ENCODE results near the gene TIAM1.
A peak's percentile ranks its signal among the peaks of the same experiment; 100 is the strongest.

TIAM1 gene

GRCh38 chr21:31180256-31181081 lies 163.6 kb downstream of the TIAM1 start:
- H3K36me3 Mint-ChIP-seq, result peaks cover 27% of the 10 kb centered on the region

GRCh38 chr21:31176725-31177124 lies 167.3 kb downstream of the TIAM1 start:
- peak overlapping the region; percentile 90 for H3K27ac Mint-ChIP-seq
- H3K9me3 Mint-ChIP-seq, result no peaks in the 10 kb centered on the region
- peak overlapping the region; percentile 78 for H3K4me3 Mint-ChIP-seq
- peaks cover 81% of the 10 kb centered on the region for H3K4me1 Mint-ChIP-seq
- H3K27me3 Mint-ChIP-seq, result no peaks in the 10 kb centered on the region
- H3K36me3 Mint-ChIP-seq, result peaks cover 20% of the 10 kb centered on the region

More at GRCh38 chr21:31180256-31181081, 163.6 kb downstream of the TIAM1 start:
- Mint-ChIP-seq H3K9me3 (no peaks in the 10 kb centered on the region), H3K27me3 (no peaks in the 10 kb centered on the region), H3K4me3 (peak overlapping the region; percentile 97), H3K27ac (peak overlapping the region; percentile 99), H3K4me1 (peaks cover 76% of the 10 kb centered on the region)

GRCh38 chr21:31176080-31176551 lies 167.9 kb downstream of the TIAM1 start:
- no peaks in the 10 kb centered on the region for H3K9me3 Mint-ChIP-seq
- peaks cover 84% of the 10 kb centered on the region for H3K4me1 Mint-ChIP-seq
- H3K27ac Mint-ChIP-seq, result peak overlapping the region; percentile 90
- no peaks in the 10 kb centered on the region for H3K27me3 Mint-ChIP-seq
- H3K36me3 Mint-ChIP-seq, result peaks cover 18% of the 10 kb centered on the region
- H3K4me3 Mint-ChIP-seq, result peak overlapping the region; percentile 78

GRCh38 chr21:31173881-31174555 lies 170.0 kb downstream of the TIAM1 start:
- Mint-ChIP-seq H3K27ac (peak overlapping the region; percentile 89), H3K27me3 (no peaks in the 10 kb centered on the region), H3K4me3 (peak overlapping the region; percentile 79), H3K9me3 (no peaks in the 10 kb centered on the region), H3K4me1 (peaks cover 88% of the 10 kb centered on the region), H3K36me3 (peaks cover 17% of the 10 kb centered on the region)

DNA sequence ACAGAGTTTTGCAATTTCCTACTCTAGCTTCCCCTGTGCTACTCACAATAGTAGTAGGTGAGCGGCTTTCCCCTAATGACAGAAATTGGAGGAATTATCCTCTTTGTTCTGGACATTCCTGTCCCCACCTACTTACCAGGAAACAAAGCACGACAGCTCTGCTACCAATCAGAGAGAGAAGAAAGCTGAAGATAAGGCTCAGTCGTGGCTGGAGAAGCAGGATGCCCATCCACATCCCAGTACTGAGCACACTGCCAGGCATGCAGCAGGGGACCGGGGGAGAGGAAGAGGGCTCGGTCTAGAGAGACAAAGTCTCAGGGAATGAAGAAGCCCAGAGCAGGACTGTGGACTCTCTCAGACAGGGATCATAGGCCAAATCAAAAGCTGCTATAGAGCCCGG lies 171.7 kb downstream of the TIAM1 start:
- H3K27ac Mint-ChIP-seq, result peak overlapping the region; percentile 88
- H3K4me1 Mint-ChIP-seq, result peaks cover 93% of the 10 kb centered on the region
- no peaks in the 10 kb centered on the region for H3K27me3 Mint-ChIP-seq
- H3K36me3 Mint-ChIP-seq, result peaks cover 17% of the 10 kb centered on the region
- H3K4me3 Mint-ChIP-seq, result peak overlapping the region; percentile 74
- H3K9me3 Mint-ChIP-seq, result no peaks in the 10 kb centered on the region

DNA sequence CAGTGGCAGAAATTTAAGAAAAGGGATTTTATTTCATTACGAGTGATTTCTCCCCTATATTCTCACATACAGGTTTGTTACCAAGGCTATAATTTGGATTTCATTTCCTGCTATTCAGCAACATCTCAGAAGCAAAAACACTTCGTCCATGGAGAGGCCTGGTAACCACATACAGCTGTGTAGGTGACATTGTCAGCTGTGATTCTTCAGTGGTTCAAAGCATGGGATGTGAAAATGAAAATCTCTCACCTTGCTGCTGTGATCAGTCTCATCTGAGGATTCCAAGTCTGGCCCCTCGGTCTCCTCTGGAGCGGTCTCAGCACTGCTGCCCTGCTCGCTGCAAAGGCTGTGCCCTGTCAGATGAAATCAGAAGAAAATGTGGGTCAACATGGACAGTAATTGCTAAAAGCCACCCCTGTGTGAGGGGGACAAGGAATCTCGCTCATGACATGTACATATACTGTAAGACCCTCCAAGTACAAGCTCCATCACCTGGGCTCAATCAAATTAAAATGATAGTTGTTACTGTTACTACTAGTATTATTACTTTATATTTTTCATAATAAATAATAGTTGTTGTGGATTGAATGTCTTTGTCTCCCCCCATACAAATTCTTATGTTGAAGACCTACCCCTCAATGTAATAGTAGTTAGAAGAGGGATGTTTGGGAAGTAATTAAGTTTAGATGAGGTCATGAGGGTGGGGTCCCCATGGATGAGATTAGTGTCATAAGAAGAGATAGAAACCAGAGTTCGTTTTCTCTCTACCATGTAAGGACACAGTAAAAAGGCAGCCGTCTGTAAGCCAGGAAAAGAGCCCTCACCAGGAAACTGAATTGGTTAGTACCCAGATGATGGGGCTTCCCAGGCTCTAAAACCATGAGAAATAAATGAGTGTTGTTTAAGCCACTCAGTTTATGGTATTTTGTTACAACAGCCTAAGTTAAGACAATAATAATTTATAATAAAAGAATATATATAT lies 179.1 kb downstream of the TIAM1 start:
- H3K9me3 Mint-ChIP-seq, result no peaks in the 10 kb centered on the region
- peak overlapping the region; percentile 93 for H3K27ac Mint-ChIP-seq
- H3K4me3 Mint-ChIP-seq, result peak overlapping the region; percentile 49
- H3K36me3 Mint-ChIP-seq, result peaks cover 17% of the 10 kb centered on the region
- H3K4me1 Mint-ChIP-seq, result peaks cover 92% of the 10 kb centered on the region
- no peaks in the 10 kb centered on the region for H3K27me3 Mint-ChIP-seq

DNA sequence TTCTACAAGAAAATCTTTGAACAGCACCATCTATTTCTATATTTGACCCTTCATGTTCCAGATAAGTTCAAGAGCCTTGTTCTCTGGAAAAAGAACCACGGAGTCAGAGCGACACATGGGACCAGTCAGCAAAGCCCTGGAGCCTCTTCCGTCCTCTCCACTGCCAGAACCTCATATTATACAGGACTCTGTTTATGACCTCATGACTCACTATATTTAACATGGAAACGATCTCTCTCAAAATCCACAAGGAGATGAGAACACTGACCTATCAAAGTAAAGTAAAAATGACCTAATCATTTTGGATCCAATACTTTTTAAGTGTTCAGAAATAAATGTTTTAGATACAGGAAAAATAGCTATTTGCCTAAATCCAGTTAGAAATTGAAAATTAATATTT lies 181.2 kb downstream of the TIAM1 start:
- H3K36me3 Mint-ChIP-seq, result peaks cover 17% of the 10 kb centered on the region
- H3K4me3 Mint-ChIP-seq, result peak overlapping the region; percentile 77
- no peaks in the 10 kb centered on the region for H3K9me3 Mint-ChIP-seq
- H3K27ac Mint-ChIP-seq, result peak overlapping the region; percentile 97
- H3K27me3 Mint-ChIP-seq, result no peaks in the 10 kb centered on the region
- peaks cover 97% of the 10 kb centered on the region for H3K4me1 Mint-ChIP-seq

DNA sequence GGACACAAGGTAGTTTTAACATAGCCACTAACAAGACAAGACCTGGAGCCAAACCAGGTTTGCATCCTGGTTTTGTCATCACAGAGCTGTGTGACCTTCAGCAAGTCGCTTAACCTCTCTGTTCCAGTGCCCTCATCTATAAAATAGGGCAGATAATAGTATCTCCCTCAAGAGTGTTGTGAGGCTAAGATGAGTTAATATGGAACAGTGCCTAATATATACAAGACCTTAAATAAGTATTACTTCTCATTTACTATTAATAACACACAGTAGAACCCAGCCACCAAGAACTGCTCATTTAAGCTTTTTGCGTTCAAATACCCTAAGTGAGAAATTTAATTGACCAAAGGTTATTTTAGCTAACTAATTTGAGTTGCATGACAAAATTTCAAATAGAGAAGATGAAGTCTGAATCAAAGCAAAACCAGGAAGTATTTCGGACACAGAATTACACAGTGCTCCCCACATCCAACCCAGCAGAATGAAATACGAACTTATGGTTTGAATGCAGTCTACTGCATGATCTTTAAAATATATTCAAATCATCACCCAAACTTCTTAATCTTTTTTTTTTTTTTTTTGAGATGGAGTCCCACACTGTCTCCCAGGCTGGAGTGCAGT lies 181.9 kb downstream of the TIAM1 start:
- peak overlapping the region; percentile 97 for H3K27ac Mint-ChIP-seq
- H3K36me3 Mint-ChIP-seq, result peaks cover 16% of the 10 kb centered on the region
- H3K4me1 Mint-ChIP-seq, result peaks cover 97% of the 10 kb centered on the region
- peak overlapping the region; percentile 77 for H3K4me3 Mint-ChIP-seq
- no peaks in the 10 kb centered on the region for H3K9me3 Mint-ChIP-seq
- no peaks in the 10 kb centered on the region for H3K27me3 Mint-ChIP-seq

DNA sequence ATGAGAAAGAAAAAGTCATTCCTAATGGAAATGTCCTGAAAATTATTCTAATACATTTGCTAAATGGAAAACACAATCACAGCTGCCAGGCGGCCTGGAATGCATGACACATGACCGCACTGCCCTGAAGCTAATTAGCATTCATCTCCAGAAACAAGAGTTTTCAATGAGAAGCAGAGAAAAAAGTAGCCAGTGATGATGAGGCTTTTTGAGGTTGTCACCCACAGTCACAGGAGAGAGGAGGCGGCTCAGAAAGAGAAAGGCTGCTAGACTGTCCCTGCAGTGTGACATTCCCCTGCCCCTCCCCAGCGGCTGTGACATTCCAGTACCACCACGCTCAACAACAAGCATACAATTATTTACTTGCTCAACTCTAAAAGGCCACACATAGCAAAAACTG lies 182.9 kb downstream of the TIAM1 start:
- Mint-ChIP-seq H3K4me3 (peak overlapping the region; percentile 65), H3K4me1 (peaks cover 95% of the 10 kb centered on the region), H3K27me3 (no peaks in the 10 kb centered on the region), H3K27ac (peak overlapping the region; percentile 97), H3K36me3 (peaks cover 20% of the 10 kb centered on the region), H3K9me3 (no peaks in the 10 kb centered on the region)

GRCh38 chr21:31159808-31160207 lies 184.3 kb downstream of the TIAM1 start:
- Mint-ChIP-seq H3K27ac (peak overlapping the region; percentile 97), H3K36me3 (peaks cover 25% of the 10 kb centered on the region), H3K4me3 (peak overlapping the region; percentile 73), H3K4me1 (peaks cover 91% of the 10 kb centered on the region), H3K27me3 (no peaks in the 10 kb centered on the region), H3K9me3 (no peaks in the 10 kb centered on the region)

GRCh38 chr21:31158789-31159581 lies 185.1 kb downstream of the TIAM1 start:
- peaks cover 30% of the 10 kb centered on the region for H3K36me3 Mint-ChIP-seq
- peak overlapping the region; percentile 73 for H3K4me3 Mint-ChIP-seq
- peaks cover 93% of the 10 kb centered on the region for H3K4me1 Mint-ChIP-seq
- no peaks in the 10 kb centered on the region for H3K9me3 Mint-ChIP-seq
- H3K27me3 Mint-ChIP-seq, result no peaks in the 10 kb centered on the region
- H3K27ac Mint-ChIP-seq, result peak overlapping the region; percentile 97

GRCh38 chr21:31157756-31158155 lies 186.3 kb downstream of the TIAM1 start:
- H3K36me3 Mint-ChIP-seq, result peaks cover 33% of the 10 kb centered on the region
- H3K9me3 Mint-ChIP-seq, result no peaks in the 10 kb centered on the region
- no peak overlapping the region for H3K4me3 Mint-ChIP-seq
- peak overlapping the region; percentile 84 for H3K27ac Mint-ChIP-seq
- H3K4me1 Mint-ChIP-seq, result peaks cover 92% of the 10 kb centered on the region
- H3K27me3 Mint-ChIP-seq, result no peaks in the 10 kb centered on the region

- Mint-ChIP-seq H3K27ac (peak overlapping the region; percentile 62), H3K4me1 (peaks cover 90% of the 10 kb centered on the region), H3K9me3 (no peaks in the 10 kb centered on the region), H3K36me3 (peaks cover 31% of the 10 kb centered on the region), H3K4me3 (no peak overlapping the region), H3K27me3 (no peaks in the 10 kb centered on the region)
Observed at GRCh38 chr21:31156662-31157061, 187.4 kb downstream of the TIAM1 start.

DNA sequence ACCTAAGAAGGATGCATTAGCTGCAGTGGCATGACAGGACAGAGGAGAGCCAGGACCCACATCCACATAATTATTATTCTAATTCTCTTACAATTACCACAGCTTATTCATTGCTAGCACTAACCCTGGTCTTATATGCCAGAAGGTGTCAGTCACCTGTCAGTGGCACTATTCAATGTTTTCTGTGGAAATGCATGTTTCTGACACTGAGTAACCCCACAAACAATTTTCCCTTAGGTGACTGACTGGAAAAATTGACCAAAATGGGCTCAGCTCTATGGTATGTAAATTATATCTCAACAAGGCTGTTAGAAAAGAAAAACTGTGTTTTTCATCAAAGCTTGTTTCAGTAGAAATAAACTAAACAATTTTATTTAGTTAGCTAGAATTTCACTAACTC lies 187.9 kb downstream of the TIAM1 start:
- H3K27ac Mint-ChIP-seq, result peak overlapping the region; percentile 81
- H3K4me3 Mint-ChIP-seq, result no peak overlapping the region
- H3K9me3 Mint-ChIP-seq, result no peaks in the 10 kb centered on the region

More for the DNA sequence above, 187.9 kb downstream of the TIAM1 start:
- Mint-ChIP-seq H3K4me1 (peaks cover 90% of the 10 kb centered on the region), H3K27me3 (no peaks in the 10 kb centered on the region), H3K36me3 (peaks cover 34% of the 10 kb centered on the region)

Measured in activated naive CD4-positive, alpha-beta T cell treated with anti-CD3 and anti-CD28 coated beads, Interleukin-2, amount 50 U/mL, for 24 hours (primary cell).